ENCODE results near the gene ZNF669.
"Not testable (repeated sequence)": the region's sequence is repeated elsewhere in the genome, so short reads cannot be mapped to it uniquely, and the experiment has no call there.

Gene ZNF669

DNA sequence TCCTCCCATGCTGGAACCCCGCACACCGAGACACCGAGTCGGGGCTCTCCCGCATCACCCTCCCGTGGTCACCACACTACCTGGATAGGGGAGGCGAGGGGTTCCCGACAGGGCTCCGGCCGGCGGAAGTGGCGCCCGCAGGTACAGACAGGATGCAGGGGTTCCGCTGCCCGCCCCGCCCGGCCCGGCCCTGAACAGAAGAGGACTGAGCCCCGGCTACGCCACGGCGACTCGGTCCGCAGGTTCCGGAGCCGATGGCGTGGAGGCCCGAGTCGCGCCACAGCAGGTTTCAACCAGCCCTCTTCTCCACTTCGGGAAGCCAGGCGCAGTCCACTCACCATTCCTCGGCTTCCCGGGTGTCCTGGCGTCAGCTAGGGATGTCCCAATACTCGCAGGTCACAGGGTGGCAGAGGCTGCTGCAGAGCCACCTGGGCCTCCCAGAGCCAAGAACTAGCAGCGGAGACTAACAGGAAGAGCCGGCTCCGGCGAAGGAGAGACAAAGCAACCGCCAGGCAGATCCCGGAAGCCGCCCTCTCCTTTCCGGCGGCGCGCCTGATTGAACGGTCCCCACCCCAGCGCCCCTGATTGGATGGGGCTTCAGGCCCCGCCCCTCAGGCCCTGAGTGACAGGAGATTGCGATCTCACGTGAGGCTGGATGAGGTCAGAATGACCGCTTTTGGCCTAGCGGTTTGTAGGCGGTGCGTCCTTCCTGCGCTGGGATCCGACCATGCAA lies at the start of gene ZNF669:
Gene ZNF669, minus strand, starts transcription at position 498 of the 733 bp plus-strand sequence. Its CDS starts 157 bp downstream, at position 341.
- TF ChIP-seq, protein P1, sequence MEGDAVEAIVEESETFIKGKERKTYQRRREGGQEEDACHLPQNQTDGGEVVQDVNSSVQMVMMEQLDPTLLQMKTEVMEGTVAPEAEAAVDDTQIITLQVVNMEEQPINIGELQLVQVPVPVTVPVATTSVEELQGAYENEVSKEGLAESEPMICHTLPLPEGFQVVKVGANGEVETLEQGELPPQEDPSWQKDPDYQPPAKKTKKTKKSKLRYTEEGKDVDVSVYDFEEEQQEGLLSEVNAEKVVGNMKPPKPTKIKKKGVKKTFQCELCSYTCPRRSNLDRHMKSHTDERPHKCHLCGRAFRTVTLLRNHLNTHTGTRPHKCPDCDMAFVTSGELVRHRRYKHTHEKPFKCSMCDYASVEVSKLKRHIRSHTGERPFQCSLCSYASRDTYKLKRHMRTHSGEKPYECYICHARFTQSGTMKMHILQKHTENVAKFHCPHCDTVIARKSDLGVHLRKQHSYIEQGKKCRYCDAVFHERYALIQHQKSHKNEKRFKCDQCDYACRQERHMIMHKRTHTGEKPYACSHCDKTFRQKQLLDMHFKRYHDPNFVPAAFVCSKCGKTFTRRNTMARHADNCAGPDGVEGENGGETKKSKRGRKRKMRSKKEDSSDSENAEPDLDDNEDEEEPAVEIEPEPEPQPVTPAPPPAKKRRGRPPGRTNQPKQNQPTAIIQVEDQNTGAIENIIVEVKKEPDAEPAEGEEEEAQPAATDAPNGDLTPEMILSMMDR (IDR thresholded peaks at IDR 0.05; ENCODE audit: control insufficient read depth, extremely low read depth, insufficient read depth), result no peak
- peak; percentile 95 for DNase-seq (ENCODE audit: low read depth)
- H3K4me3 ChIP-seq (ENCODE audit: low read depth, low read length), result peak within 1 kb of the TSS; percentile 96

DNA sequence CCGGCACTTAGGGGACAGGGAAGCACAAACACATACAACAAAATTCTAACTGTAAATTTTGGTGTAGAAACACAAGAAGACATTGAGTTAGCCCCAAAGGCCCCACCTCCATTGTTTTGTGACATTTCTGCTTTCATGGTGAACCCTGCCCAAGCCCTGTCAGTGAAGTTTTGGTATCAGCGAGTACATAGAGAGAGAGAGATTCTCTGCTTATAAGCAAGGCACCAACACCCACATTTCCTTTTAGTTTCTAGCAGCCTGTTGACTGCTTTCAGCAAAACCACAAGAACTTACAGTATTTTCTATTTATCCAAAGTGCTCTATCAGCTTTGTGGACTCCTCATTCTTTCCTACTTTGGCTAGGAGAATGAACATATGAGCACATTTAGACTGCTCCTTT lies 43.6 kb upstream of the ZNF669 start:
- no peak for DNase-seq (ENCODE audit: low read depth)
- H3K4me3 ChIP-seq (ENCODE audit: low read depth, low read length), result no peak overlapping the region
- TF ChIP-seq, protein P1 (IDR thresholded peaks at IDR 0.05; ENCODE audit: control insufficient read depth, extremely low read depth, insufficient read depth), result no peak

DNA sequence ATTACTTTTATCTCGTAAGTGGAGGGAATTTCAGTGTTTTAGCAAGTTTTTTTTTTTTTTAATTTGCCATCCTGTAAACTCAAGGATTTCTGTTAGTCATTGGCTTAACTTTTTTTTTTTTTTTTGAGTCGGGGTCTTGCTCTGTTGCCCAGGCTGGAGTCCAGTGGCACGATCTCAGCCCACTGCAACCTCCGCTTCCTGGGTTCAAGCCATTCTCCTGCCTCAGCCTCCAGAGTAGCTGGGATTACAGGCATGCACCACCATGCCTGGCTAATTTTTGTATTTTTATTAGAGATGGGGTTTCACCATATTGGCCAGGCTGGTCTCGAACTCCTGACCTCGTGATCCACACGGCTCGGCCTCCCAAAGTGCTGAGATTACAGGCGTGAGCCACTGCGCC lies 43.0 kb upstream of the ZNF669 start:
- DNase-seq (ENCODE audit: low read depth); H3K4me3 ChIP-seq (ENCODE audit: low read depth, low read length): not testable (repeated sequence)

DNA sequence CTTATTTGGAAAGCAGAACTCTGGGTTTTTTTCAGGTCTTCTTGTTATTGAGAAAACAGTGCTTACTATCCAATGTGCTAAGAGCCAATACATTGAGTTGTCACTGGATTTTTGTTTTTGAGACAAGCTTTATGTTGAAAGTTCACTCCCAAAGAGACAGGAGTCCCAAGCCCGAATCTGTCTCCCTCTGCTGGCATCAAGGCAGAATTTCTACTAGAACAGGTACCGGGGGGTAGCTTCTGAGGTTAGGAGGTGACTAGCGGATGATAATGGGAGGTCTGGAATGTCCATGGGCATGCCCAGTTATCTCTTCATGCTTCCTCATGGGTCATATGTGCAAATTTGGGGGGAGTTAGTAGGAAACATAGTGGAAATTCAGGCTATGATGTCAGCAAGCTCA lies 42.5 kb upstream of the ZNF669 start:
- TF ChIP-seq, protein P1 (IDR thresholded peaks at IDR 0.05; ENCODE audit: control insufficient read depth, extremely low read depth, insufficient read depth), result no peak
- no peak overlapping the region for H3K4me3 ChIP-seq (ENCODE audit: low read depth, low read length)
- DNase-seq (ENCODE audit: low read depth), result no peak

DNA sequence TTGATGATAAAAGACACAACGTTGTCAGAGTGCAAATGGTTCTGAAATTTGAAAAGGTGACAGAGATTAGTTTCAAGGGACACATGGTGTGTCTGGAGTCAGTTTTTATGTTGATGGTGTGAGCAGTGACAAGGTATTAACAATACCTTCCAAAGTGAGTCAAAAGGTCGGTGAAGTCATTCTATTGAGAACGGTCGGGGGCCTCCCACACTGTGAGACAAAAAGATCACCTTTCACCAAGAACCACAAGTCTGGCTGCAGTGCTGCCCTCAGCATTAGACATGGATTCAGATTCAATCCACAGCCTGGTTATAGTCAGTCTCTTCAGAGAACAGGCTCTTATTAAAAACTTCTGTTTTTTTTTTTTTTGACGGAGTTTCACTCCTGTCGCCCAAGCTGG lies 41.1 kb upstream of the ZNF669 start:
- TF ChIP-seq, protein P1 (IDR thresholded peaks at IDR 0.05; ENCODE audit: control insufficient read depth, extremely low read depth, insufficient read depth), result no peak
- H3K4me3 ChIP-seq (ENCODE audit: low read depth, low read length), result no peak overlapping the region
- DNase-seq (ENCODE audit: low read depth), result no peak

DNA sequence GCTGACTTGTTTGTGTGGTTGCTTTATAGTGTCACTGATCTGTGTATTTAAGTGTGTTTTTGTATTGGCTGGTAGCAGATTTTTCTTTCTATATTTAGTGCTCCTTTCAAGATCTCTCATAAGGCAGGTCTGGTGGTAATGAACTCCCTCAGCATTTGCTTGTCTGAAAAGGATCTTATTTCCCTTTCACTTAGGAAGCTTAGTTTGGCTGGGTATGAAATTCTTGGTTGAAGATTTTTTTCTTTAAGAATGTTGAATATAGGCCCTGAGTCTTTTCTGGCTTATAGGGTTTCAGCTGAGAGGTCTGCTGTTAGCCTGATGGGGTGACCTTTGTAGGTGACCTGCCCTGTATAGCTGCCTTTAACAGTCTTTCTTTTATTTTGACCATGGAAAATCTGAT lies 35.4 kb upstream of the ZNF669 start:
- H3K4me3 ChIP-seq (ENCODE audit: low read depth, low read length); DNase-seq (ENCODE audit: low read depth): not testable (repeated sequence)

DNA sequence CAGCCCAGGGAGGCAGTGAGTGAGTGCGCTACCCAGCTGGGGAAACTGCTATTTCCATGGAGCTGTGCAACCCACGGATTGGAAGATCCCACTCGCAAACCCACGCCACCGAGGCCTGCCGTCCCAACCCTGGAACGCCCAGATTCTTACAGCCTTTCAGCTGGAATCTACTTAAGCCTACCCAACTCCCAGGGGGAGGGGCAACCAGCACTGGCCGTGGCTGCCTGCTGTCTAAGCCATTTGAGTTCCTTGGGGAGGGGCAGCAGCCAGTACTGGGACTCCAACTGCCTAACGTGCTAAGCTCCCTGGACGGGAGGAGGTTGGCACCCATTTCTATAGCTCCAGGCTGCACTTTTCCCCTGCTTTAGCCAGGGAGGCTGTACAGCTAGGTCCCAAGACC lies 27.1 kb upstream of the ZNF669 start:
- no peak for DNase-seq (ENCODE audit: low read depth)
- no peak overlapping the region for H3K4me3 ChIP-seq (ENCODE audit: low read depth, low read length)
- TF ChIP-seq, protein P1 (IDR thresholded peaks at IDR 0.05; ENCODE audit: control insufficient read depth, extremely low read depth, insufficient read depth), result no peak

DNA sequence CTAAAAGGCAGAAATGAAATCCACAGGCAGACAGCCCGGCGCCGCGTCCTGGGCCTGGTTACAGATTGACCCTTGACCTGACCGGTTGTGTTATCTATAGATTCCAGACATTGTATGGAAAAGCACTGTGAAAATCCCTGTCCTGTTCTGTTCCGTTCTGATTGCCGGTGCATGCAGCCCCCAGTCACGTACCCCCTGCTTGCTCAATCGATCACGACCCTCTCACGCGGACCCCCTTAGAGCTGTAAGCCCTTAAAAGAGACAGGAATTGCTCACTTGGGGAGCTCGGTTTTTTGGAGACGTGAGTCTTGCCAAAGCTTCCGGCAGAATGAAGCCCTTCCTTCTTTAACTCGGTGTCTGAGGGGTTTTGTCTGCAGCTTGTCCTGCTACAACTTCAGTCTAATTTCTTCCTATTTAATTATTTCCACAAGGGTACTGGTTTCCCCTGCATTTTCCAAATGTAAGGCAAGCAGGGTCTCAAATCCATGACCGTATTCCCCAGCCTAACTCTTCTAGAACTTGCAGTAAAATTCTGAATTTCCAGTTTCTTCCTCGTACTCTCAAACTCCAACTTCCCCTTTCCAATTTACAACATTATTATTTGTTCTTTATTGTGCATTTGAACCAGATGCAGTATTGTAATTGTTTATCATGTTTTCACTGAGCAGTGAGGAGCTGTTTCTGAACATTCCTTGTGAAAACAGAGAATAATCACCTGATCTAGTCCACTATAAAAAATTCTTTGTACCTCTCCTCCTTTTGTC lies 23.5 kb upstream of the ZNF669 start:
- peak overlapping the region; percentile 31 for H3K4me3 ChIP-seq (ENCODE audit: low read depth, low read length)
- not testable (repeated sequence) for DNase-seq (ENCODE audit: low read depth)

DNA sequence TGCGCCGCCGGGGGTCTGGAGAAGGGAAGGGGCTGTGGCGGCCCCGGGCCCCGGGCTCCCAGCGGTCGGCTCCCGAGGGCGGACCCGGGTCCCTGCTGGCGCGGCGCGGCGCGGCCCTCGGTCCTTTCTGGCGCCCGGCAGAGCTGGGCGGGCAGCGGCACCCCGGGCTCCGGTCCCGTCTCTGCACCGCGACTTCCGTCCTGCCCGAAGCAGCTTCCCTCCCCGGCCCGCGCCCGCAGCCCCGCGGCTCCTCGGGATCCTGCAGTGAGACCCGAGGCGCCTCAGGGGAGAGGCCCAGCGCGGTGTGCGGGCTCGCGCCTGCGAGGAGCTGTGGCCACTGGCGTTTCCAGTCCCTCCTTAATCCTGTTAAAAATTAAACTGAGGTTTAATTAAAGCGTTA lies 22.4 kb upstream of the ZNF669 start:
- not testable (repeated sequence) for DNase-seq (ENCODE audit: low read depth); H3K4me3 ChIP-seq (ENCODE audit: low read depth, low read length)

DNA sequence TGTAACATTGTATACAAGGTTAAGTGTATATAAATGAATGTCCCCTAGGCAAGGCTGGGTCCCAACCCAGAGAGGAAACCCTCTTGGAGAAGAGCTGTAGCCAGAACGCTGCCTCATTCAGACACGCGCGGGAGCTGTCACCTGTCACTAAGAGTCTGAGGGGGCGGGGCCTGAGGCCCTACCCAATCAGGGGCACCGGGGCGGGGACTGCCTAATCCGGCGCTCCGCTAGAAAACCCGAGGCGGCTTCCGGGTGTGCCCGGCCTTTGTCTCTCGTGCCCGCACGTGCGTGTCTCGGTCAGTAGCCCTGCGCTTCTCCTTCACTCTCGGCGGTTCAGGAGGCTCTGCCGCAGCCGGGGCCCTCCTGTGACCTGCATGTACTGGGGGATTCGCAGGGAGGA lies 22.0 kb upstream of the ZNF669 start:
- not testable (repeated sequence) for DNase-seq (ENCODE audit: low read depth); H3K4me3 ChIP-seq (ENCODE audit: low read depth, low read length)

Data from LNCaP clone FGC (cell line).